Hepatocyte (in vitro differentiated cells): Measurements from ENCODE around the gene FN1. TPM values are rescaled to one million over a fixed set of nuclear protein-coding genes. Genes with fewer than 3 reads are reported as not detected.

Experiments used
- DNase-seq: peaks from one replicate; pipeline ENCODE4 v3.0.0-alpha.2; 2016; ENCODE audit warnings: low spot score
- H2AFZ ChIP-seq: fragments of 200-600 bp; sonication (generic); 2 replicates; pipeline ENCODE4 v1.6.0; 2016; ENCODE audit warnings: antibody characterized with exemption, mild to moderate bottlenecking
- H3K27ac ChIP-seq: fragments of 200-600 bp; sonication (generic); 2 replicates; pipeline ENCODE4 v1.5.1; 2016; ENCODE audit warnings: mild to moderate bottlenecking
- H3K27me3 ChIP-seq: fragments of 200-600 bp; sonication (generic); 2 replicates; pipeline ENCODE4 v1.6.1; 2016
- H3K36me3 ChIP-seq: fragments of 200-600 bp; sonication (generic); replicated peaks from 2 replicates; pipeline ENCODE4 v1.5.1; 2016; ENCODE audit warnings: low read depth; ENCODE audit not compliant: insufficient read depth
- H3K4me1 ChIP-seq: fragments of 200-600 bp; sonication (generic); 2 replicates; pipeline ENCODE4 v1.5.1; 2016; ENCODE audit warnings: mild to moderate bottlenecking, moderate library complexity; ENCODE audit not compliant: insufficient read depth
- H3K4me2 ChIP-seq: fragments of 200-600 bp; sonication (generic); 2 replicates; pipeline ENCODE4 v1.6.0; 2016
- H3K4me3 ChIP-seq: fragments of 200-600 bp; sonication (generic); 2 replicates; pipeline ENCODE4 v1.5.1; 2016; ENCODE audit warnings: mild to moderate bottlenecking
- H3K79me2 ChIP-seq: fragments of 200-600 bp; sonication (generic); 2 replicates; pipeline ENCODE4 v1.6.0; 2017; ENCODE audit warnings: mild to moderate bottlenecking
- H3K9me2 ChIP-seq: fragments of 200-600 bp; sonication (generic); replicated peaks from 2 replicates; pipeline ENCODE4 v1.6.0; 2017; ENCODE audit warnings: mild to moderate bottlenecking; ENCODE audit not compliant: insufficient read depth
- H3K9me3 ChIP-seq: fragments of 200-600 bp; sonication (generic); 2 replicates; pipeline ENCODE4 v1.5.1; 2016; ENCODE audit warnings: low read depth, mild to moderate bottlenecking
- H4K20me1 ChIP-seq: fragments of 200-600 bp; sonication (generic); 2 replicates; pipeline ENCODE4 v1.6.0; 2016; ENCODE audit warnings: mild to moderate bottlenecking; ENCODE audit not compliant: insufficient read depth, poor library complexity, severe bottlenecking
- CTCF ChIP-seq: fragments of 200-600 bp; sonication (generic); IDR thresholded peaks from 2 replicates; pipeline ENCODE4 v1.5.1; 2016; ENCODE audit warnings: antibody characterized with exemption, mild to moderate bottlenecking; ENCODE audit not compliant: poor library complexity
- EZH2 ChIP-seq: fragments of 200-600 bp; sonication (generic); IDR thresholded peaks from 2 replicates; pipeline ENCODE4 v1.6.1; 2016; ENCODE audit warnings: antibody characterized with exemption, mild to moderate bottlenecking, borderline replicate concordance
- EZH2phosphoT487 ChIP-seq: fragments of 200-600 bp; sonication (generic); IDR thresholded peaks from one replicate; pipeline ENCODE4 v1.6.1; 2018; ENCODE audit warnings: antibody characterized with exemption, mild to moderate bottlenecking, low read depth, moderate library complexity; ENCODE audit not compliant: unreplicated experiment, severe bottlenecking
- WGBS: methylation state at CpG from one replicate; pipeline ENCODE4 v1.1.6; 2016; ENCODE audit warnings: low lambda C conversion rate; ENCODE audit errors: missing lambda C conversion rate; 5-methylcytosine and 5-hydroxymethylcytosine counted together
- polyA plus RNA-seq: library from polyadenylated mRNA; unstranded; fragments of >200 nt; fragmentation: Nextera tagmentation; extraction: Ambion mirVana; gene quantifications from 2 replicates; pipeline ENCODE4 v1.2.1, GENCODE V29; 2016
- total RNA-seq: library from RNA; depleted of rRNA; stranded (reverse); fragments of >200 nt; gene quantifications from 2 replicates; pipeline ENCODE4 v1.2.3, GENCODE V29; 2014

Gene FN1
- total and polyA plus RNA-seq, 2 experiments from 2014 or later: 1,650 to 3,020 TPM

GRCh38 chr2:215414674-215415073, 21.2 kb downstream of the FN1 start:
- DNase-seq: no peak
- 68% methylated on average over 3 of the region's 3 CpGs for WGBS

GRCh38 chr2:215413974-215414373, 21.9 kb downstream of the FN1 start:
- H3K9me2 ChIP-seq: no peaks in the 10 kb centered on the region
- H3K4me2 ChIP-seq: no peak overlapping the region
- no peak for DNase-seq
- no peaks in the 10 kb centered on the region for H3K27me3 ChIP-seq
- H3K36me3 ChIP-seq: no peaks in the 10 kb centered on the region
- peaks cover 41% of the 10 kb centered on the region for H3K4me1 ChIP-seq
- TF ChIP-seq EZH2phosphoT487: no peak
- no peak for TF ChIP-seq CTCF
- TF ChIP-seq EZH2: no peak
- no peaks in the 10 kb centered on the region for H3K9me3 ChIP-seq
- H2AFZ ChIP-seq: no peak overlapping the region
- peak overlapping the region; percentile 47 for H3K27ac ChIP-seq
- 97% methylated on average over 1 of the region's 1 CpG for WGBS
- H3K79me2 ChIP-seq: peaks cover 11% of the 10 kb centered on the region
- no peak overlapping the region for H3K4me3 ChIP-seq
- no peaks in the 10 kb centered on the region for H4K20me1 ChIP-seq

More at GRCh38 chr2:215414674-215415073, 21.2 kb downstream of the FN1 start:
- no peak overlapping the region for H2AFZ ChIP-seq
- H4K20me1 ChIP-seq: no peaks in the 10 kb centered on the region
- peak overlapping the region; percentile 47 for H3K27ac ChIP-seq
- H3K27me3 ChIP-seq: no peaks in the 10 kb centered on the region
- no peaks in the 10 kb centered on the region for H3K9me2 ChIP-seq
- H3K4me1 ChIP-seq: peaks cover 46% of the 10 kb centered on the region
- no peak overlapping the region for H3K4me3 ChIP-seq
- TF ChIP-seq EZH2phosphoT487: no peak
- no peaks in the 10 kb centered on the region for H3K9me3 ChIP-seq
- no peaks in the 10 kb centered on the region for H3K36me3 ChIP-seq
- peaks cover 11% of the 10 kb centered on the region for H3K79me2 ChIP-seq
- H3K4me2 ChIP-seq: peak overlapping the region; percentile 14

- Histone ChIP-seq H2AFZ (no peak overlapping the region), H3K27me3 (no peaks in the 10 kb centered on the region), H3K27ac (peak overlapping the region; percentile 47), H3K4me3 (no peak overlapping the region), H3K79me2 (peaks cover 11% of the 10 kb centered on the region), H3K4me1 (peaks cover 37% of the 10 kb centered on the region), H3K9me2 (no peaks in the 10 kb centered on the region), H4K20me1 (no peaks in the 10 kb centered on the region), H3K9me3 (no peaks in the 10 kb centered on the region), H3K36me3 (peaks cover 3% of the 10 kb centered on the region), H3K4me2 (no peak overlapping the region)
- DNase-seq: no peak
- no peak for TF ChIP-seq EZH2phosphoT487
- TF ChIP-seq EZH2: no peak
- TF ChIP-seq CTCF: no peak
- 95% methylated on average over 1 of the region's 1 CpG for WGBS
Measured at GRCh38 chr2:215413484-215413777, 22.4 kb downstream of the FN1 start.

GRCh38 chr2:215411941-215412743, 23.7 kb downstream of the FN1 start:
- H3K4me3 ChIP-seq: no peak overlapping the region
- H3K9me2 ChIP-seq: no peaks in the 10 kb centered on the region
- H2AFZ ChIP-seq: no peak overlapping the region
- H3K36me3 ChIP-seq: peaks cover 5% of the 10 kb centered on the region
- TF ChIP-seq EZH2 (no peak), CTCF (no peak)
- no peaks in the 10 kb centered on the region for H3K9me3 ChIP-seq
- no peak for DNase-seq
- WGBS: 97% methylated on average over 9 of the region's 9 CpGs
- no peaks in the 10 kb centered on the region for H4K20me1 ChIP-seq
- peaks cover 11% of the 10 kb centered on the region for H3K79me2 ChIP-seq
- no peak overlapping the region for H3K4me2 ChIP-seq
- H3K4me1 ChIP-seq: peaks cover 28% of the 10 kb centered on the region
- no peaks in the 10 kb centered on the region for H3K27me3 ChIP-seq
- no peak overlapping the region for H3K27ac ChIP-seq
